Measurements from ENCODE around the gene UGT1A6.

UGT1A6 gene

DNA sequence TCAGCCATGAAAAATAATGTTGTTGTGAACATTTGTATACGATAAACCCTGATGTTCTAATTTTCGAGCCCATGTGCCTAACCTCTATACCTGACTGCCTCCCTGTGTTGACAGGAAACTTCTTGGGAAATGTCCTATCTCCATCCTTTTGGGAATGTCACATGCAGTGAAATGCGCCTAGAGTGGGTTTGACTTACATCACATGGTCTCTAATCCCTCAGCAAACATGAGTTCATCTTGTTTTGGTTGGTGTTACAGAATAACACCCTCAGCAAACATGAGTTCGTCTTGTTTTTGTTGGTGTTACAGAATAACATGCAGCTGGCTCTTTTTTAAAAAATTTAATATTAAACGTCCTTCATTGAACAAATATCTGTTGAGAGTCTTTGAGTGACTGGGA lies 4.3 kb upstream of the UGT1A6 start:
- DNase-seq (ENCODE audit: low spot score), result no peak
- TF ChIP-seq, protein P1, sequence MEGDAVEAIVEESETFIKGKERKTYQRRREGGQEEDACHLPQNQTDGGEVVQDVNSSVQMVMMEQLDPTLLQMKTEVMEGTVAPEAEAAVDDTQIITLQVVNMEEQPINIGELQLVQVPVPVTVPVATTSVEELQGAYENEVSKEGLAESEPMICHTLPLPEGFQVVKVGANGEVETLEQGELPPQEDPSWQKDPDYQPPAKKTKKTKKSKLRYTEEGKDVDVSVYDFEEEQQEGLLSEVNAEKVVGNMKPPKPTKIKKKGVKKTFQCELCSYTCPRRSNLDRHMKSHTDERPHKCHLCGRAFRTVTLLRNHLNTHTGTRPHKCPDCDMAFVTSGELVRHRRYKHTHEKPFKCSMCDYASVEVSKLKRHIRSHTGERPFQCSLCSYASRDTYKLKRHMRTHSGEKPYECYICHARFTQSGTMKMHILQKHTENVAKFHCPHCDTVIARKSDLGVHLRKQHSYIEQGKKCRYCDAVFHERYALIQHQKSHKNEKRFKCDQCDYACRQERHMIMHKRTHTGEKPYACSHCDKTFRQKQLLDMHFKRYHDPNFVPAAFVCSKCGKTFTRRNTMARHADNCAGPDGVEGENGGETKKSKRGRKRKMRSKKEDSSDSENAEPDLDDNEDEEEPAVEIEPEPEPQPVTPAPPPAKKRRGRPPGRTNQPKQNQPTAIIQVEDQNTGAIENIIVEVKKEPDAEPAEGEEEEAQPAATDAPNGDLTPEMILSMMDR (IDR thresholded peaks at IDR 0.05; ENCODE audit: extremely low read depth, missing control alignments), result no peak

DNA sequence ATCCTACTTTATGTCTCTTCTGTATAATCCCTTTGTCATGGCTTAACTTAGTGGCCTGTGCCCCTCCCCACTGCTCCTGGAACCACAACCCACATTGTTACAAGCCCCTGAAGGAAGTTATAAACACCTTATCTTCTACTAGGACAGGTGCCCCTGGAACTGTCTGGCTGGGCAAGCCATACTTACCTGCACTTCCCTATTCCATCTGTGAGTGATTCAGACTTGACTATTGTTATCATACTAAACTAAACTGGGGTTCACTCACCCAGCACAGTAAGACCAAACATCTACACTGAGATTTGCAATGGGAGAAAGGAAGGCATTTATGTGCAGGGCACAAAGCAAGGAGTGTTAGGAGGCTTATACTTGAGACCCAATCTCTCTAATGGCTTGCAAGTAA lies 3.7 kb upstream of the UGT1A6 start:
- no peak for DNase-seq (ENCODE audit: low spot score)
- TF ChIP-seq, protein P1 (IDR thresholded peaks at IDR 0.05; ENCODE audit: extremely low read depth, missing control alignments), result no peak

DNA sequence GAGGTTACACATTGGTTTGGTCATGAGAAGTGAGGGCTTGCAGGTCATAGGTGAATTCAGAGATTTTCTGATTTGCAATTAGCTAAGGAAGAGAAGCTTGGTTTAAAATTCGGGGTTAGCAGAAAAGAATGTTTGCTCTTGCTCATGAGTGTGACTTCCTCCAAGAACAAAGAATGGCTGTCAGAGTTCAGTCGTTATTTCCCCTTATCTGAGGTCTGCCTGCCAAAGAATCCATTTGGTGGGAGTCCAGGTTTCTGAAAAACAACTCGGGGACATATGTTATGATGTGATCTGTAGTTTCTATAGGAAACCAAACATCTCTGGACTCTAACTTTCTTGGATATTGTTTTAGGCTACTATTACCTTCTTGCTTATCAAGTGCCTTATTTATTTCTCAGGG lies 3.2 kb upstream of the UGT1A6 start:
- TF ChIP-seq, protein P1 (IDR thresholded peaks at IDR 0.05; ENCODE audit: extremely low read depth, missing control alignments), result no peak
- DNase-seq (ENCODE audit: low spot score), result no peak

DNA sequence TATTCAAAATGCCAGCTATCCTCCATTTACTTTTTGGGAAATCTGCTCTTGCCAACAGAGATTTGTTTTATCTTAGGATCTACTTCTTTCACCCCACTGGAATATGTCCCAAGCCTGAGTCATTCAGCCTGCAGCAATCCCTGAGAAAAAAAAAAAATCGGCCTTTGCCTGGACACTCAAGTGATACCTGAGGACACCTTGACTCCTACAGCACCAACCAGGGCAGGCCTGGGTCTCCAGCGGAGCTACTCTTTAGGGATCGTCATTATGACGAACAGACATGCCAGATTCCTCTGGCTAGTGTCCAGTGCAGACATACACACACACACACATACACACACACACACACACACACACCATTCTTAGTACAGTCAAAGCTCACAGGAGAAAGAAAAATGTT lies 2.2 kb upstream of the UGT1A6 start:
- DNase-seq (ENCODE audit: low spot score), result no peak
- TF ChIP-seq, protein P1 (IDR thresholded peaks at IDR 0.05; ENCODE audit: extremely low read depth, missing control alignments), result no peak

DNA sequence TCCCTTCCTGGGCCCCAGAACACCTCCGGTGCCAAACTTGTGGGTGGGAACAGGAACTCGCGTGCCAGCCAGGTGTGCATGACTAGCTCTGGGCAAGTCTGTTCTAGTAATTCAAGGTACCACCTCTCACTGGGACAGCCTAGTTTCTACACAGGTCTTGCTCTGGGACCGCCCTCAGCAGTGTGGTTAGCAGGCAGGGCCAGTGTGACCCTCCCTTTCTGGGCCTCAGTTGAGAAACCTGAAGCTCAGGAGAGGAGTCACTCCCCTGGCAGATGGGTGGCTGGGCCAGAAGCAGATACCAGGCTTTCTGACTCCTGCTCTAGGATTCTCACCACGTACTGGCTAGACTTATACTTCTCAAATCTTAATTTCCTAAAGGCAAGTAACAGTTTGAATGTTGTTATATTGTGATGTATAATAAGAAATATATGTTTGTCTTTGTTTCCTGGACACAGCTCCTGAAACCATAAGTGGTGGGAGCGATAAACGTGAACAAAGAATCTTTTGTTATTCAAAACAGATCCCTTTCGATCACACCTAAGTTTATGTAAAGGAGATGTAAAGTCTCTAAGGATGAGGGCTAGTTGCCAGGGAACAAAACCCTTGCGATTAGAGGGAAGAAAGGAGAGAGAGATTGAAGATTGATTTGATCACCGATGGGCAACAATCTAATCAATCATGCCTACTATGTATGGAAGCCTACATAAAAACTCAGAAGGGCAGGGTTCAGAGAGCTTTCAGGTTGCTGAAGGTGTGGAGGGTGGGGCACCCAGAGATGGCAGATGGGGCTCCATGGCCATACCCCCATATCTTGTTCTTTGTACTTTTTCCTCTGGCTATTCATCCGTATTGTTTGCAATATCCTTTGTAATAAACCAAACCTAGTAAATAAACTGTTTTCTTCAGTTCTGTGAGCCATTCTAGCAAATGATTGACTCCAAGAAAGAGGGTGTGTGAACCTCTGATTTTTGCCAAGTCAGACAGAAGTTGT lies 952 bp upstream of the UGT1A6 start:
- DNase-seq (ENCODE audit: low spot score), result no peak
- TF ChIP-seq, protein P1 (IDR thresholded peaks at IDR 0.05; ENCODE audit: extremely low read depth, missing control alignments), result no peak

DNA sequence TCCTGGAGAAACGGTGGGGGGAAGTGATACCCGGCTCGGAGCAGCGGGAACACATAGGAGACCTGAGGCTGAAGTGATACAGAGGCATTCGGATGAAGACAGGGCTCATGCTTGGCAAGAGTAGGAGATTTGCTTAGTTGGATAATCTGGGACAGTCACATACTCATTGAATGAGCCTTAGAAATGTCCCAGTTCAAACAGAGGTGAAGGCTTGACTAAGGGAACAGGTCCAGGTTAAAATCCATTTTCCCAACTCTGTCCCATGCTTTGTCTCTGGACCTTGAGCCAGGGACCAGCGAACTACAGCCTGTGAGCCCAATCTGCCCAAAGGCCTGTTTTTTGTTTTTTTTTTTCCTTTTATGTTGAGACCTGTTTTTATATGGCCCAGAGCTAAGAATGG lies 1.3 kb downstream of the UGT1A6 start:
- no peak for DNase-seq (ENCODE audit: low spot score)
- TF ChIP-seq, protein P1 (IDR thresholded peaks at IDR 0.05; ENCODE audit: extremely low read depth, missing control alignments), result no peak

DNA sequence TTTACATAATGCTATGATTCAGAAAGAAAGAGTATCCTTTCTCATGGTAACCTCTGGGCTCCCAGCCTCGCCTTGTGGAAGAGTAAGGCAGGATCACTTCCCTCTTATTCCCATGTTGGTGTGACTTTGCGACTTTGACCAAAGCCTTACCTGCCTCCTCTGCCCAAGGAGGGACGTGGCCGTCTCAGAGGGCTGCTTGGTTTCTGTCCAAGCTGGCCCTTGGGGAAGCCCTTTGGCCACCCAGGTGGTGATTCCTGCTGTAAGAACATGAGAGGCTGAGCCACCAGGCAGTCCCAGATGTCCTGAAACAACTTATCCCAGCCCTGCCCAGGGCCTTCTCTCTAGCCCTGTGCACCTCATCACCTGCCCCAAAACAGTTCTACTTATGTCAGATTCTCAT lies 6.0 kb downstream of the UGT1A6 start:
- DNase-seq (ENCODE audit: low spot score), result no peak

More for the DNA sequence above, 6.0 kb downstream of the UGT1A6 start:
- TF ChIP-seq, protein P1 (IDR thresholded peaks at IDR 0.05; ENCODE audit: extremely low read depth, missing control alignments), result no peak

Measured in GM20000 (cell line).